Measurements from ENCODE around the gene MRPS23. TPM values are rescaled to one million over a fixed set of nuclear protein-coding genes. Genes with fewer than 3 reads are reported as not detected.

The MRPS23 gene
- total RNA-seq, 3 donors from 2014 or later (not counting 1 experiment from before 2014, with no cell fraction given) = 12.8 to 17.3 (median 17.2) TPM

DNA sequence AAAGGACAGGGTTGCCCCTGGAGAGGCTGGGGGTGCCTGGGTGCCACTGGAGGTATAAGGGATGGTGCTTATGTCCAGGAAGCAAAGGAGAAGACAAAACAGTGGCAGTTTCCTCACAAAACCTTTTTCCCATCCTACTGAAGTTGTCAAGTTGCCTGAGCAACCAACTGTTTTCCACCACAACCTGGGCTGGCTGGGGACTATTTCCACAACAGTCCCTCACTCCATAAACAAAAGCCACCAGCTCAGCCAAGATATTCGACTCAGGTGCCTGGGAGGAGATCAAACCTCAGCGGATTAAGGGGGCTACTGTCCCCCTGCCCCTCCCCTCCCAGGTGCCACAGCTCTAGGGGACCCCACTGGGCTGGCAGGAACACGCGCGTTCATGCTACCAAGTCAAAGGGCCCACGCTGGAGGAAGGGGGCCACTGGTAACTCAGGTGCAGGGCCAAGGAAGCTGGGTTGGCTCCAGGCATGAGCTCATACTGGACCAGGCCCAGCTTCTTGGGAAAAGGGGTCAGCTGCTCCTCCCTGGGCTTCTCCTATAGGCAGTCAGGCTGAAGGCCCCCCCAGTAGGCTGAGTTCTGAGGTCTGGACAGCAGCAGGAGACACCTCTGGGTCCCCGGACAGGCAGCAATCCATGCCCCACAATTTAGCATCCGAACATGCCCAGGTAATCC is 45.7 kb upstream of the MRPS23 start:
- Histone ChIP-seq H3K36me3 (ENCODE audit: control insufficient read depth, insufficient read depth, low read length) (no peaks in the 10 kb centered on the region), H3K9me3 (ENCODE audit: control insufficient read depth, insufficient read depth, low read length) (no peaks in the 10 kb centered on the region), H3K4me1 (ENCODE audit: control insufficient read depth, insufficient read depth, low read length) (peaks cover 42% of the 10 kb centered on the region), H3K27me3 (ENCODE audit: control insufficient read depth, insufficient read depth, low read length) (no peaks in the 10 kb centered on the region), H3K4me3 (ENCODE audit: low read length) (no peak overlapping the region), H3K27ac (ENCODE audit: low read length) (no peak overlapping the region)
- DNase-seq (no peak), ATAC-seq (no peak)
- TF ChIP-seq, protein P1, sequence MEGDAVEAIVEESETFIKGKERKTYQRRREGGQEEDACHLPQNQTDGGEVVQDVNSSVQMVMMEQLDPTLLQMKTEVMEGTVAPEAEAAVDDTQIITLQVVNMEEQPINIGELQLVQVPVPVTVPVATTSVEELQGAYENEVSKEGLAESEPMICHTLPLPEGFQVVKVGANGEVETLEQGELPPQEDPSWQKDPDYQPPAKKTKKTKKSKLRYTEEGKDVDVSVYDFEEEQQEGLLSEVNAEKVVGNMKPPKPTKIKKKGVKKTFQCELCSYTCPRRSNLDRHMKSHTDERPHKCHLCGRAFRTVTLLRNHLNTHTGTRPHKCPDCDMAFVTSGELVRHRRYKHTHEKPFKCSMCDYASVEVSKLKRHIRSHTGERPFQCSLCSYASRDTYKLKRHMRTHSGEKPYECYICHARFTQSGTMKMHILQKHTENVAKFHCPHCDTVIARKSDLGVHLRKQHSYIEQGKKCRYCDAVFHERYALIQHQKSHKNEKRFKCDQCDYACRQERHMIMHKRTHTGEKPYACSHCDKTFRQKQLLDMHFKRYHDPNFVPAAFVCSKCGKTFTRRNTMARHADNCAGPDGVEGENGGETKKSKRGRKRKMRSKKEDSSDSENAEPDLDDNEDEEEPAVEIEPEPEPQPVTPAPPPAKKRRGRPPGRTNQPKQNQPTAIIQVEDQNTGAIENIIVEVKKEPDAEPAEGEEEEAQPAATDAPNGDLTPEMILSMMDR (IDR thresholded peaks at IDR 0.05) = no peak
- Mint-ChIP-seq H3K27ac (no peak overlapping the region), H3K36me3 (no peaks in the 10 kb centered on the region), H3K4me1 (peaks cover 22 to 24% of the 10 kb centered on the region in 2 donors), H3K27me3 (ENCODE audit: low read depth in 2 of 2) (peaks cover 0 to 2% of the 10 kb centered on the region in 2 donors), H3K4me3 (no peak overlapping the region), H3K9me3 (no peaks in the 10 kb centered on the region)
- WGBS (ENCODE audit: insufficient coverage) = 94% methylated on average over 8 of the region's 8 CpGs
- intact Hi-C loops (cut with micrococcal nuclease) = no loop called here

DNA sequence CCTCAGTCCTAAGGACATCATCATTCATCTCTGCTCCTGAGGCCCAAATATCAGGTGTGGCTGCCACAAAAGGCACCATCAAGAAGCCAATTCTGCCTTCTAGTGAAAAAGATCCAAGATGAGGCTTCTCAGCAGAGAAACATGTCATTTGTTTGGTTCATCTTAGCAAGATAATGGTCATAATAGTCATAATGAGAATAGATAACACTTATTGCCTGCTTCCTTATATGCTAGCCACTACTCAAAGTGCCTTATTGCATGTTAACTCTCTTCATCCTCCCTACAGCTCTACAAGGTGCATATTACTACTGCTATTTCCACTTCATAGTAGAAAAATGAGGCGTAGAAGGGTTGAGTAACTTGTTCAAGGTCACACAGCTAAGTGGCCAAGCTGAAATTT is 45.0 kb upstream of the MRPS23 start:
- TF ChIP-seq, protein P1 (IDR thresholded peaks at IDR 0.05) = no peak
- H3K27ac ChIP-seq (ENCODE audit: low read length) = no peak overlapping the region
- intact Hi-C loops (cut with micrococcal nuclease) = no loop called here
- H3K4me1 ChIP-seq (ENCODE audit: control insufficient read depth, insufficient read depth, low read length) = peaks cover 38% of the 10 kb centered on the region
- no peak overlapping the region for H3K4me3 ChIP-seq (ENCODE audit: low read length)
- H3K36me3 ChIP-seq (ENCODE audit: control insufficient read depth, insufficient read depth, low read length) = no peaks in the 10 kb centered on the region
- H3K27me3 ChIP-seq (ENCODE audit: control insufficient read depth, insufficient read depth, low read length) = no peaks in the 10 kb centered on the region
- H3K9me3 ChIP-seq (ENCODE audit: control insufficient read depth, insufficient read depth, low read length) = no peaks in the 10 kb centered on the region
- no peak overlapping the region for H3K4me3 Mint-ChIP-seq
- H3K27ac Mint-ChIP-seq = no peak overlapping the region
- H3K9me3 Mint-ChIP-seq = no peaks in the 10 kb centered on the region
- peaks cover 18 to 22% of the 10 kb centered on the region in 2 donors for H3K4me1 Mint-ChIP-seq
- WGBS (ENCODE audit: insufficient coverage) = 91% methylated on average over 1 of the region's 1 CpG
- H3K36me3 Mint-ChIP-seq = no peaks in the 10 kb centered on the region
- H3K27me3 Mint-ChIP-seq (ENCODE audit: low read depth in 2 of 2) = peaks cover 0 to 2% of the 10 kb centered on the region in 2 donors
- DNase-seq (no peak), ATAC-seq (no peak)

DNA sequence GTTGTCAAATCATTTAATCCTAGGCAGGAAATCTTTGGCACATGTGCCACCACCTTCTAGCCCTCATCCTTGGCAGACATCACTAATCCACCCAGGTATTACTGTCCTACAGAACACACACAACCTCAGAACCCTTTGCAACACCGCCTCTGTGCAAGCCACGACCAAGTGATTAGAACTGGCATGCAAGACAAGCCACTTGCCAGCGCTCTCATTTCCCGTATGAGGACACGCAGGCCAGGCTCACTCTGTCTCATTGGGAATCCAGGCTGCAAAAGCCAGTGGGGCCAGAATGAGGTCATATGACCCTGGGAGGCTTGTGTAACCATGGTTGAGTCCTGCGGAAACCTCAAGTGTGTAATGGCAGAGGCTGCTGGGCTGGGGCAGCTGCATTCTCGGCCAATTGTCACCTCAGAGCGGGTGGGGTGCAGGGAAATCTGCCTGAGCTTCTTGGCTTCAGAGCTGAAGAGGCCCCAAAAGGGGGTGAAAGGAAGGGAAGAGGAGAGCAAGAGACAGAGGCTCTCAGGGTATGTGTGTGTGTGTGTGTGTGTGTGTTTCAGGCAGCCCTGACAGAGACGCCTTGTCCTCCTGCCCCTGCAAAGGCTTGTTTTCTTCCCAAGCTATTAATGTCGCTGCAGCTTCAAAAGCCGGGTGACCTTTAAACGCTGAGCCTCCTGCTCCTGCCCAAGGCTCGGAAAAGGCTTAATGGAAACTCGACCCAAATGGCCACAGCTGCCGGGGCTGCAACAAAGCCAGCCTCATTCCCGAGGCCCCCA is 43.2 kb upstream of the MRPS23 start:
- H3K4me1 Mint-ChIP-seq = peaks cover 11 to 15% of the 10 kb centered on the region in 2 donors
- Histone ChIP-seq H3K9me3 (ENCODE audit: control insufficient read depth, insufficient read depth, low read length) (no peaks in the 10 kb centered on the region), H3K4me3 (ENCODE audit: low read length) (no peak overlapping the region), H3K36me3 (ENCODE audit: control insufficient read depth, insufficient read depth, low read length) (no peaks in the 10 kb centered on the region), H3K4me1 (ENCODE audit: control insufficient read depth, insufficient read depth, low read length) (peaks cover 20% of the 10 kb centered on the region), H3K27me3 (ENCODE audit: control insufficient read depth, insufficient read depth, low read length) (no peaks in the 10 kb centered on the region), H3K27ac (ENCODE audit: low read length) (peak overlapping the region; percentile 3)
- H3K36me3 Mint-ChIP-seq = no peaks in the 10 kb centered on the region
- DNase-seq = peak; percentile 22 to 23
- H3K4me3 Mint-ChIP-seq = peak overlapping the region; percentile 69
- WGBS (ENCODE audit: insufficient coverage) = 28% methylated on average over 16 of the region's 16 CpGs
- TF ChIP-seq, protein P1 (IDR thresholded peaks at IDR 0.05) = peak; percentile 29
- peak overlapping the region in 1 of 2 donors; percentile 78 for H3K27ac Mint-ChIP-seq
- H3K27me3 Mint-ChIP-seq (ENCODE audit: low read depth in 2 of 2) = peaks cover 0 to 2% of the 10 kb centered on the region in 2 donors
- intact Hi-C loops (cut with micrococcal nuclease) = loop anchor here (1.0 kb wide), 2 partner anchors 106 to 220 kb away; no protein-coding TSS in a partner anchor
- peak; percentile 62 to 68 (median 66) for ATAC-seq
- H3K9me3 Mint-ChIP-seq = no peaks in the 10 kb centered on the region

Measured in natural killer cell (primary cell).